Keratinocyte (primary cell): ENCODE results near the gene CLDN24. TPM values are rescaled to one million over a fixed set of nuclear protein-coding genes. Genes with fewer than 3 reads are reported as not detected.

ENCODE experiments used
- DNase-seq: peaks from one replicate; pipeline ENCODE4 v3.0.0-alpha.2; 2011; ENCODE audit warnings: low read depth, missing footprints, low spot score
- FAIRE-seq: peaks from 2 replicates; lab custom pipeline; 2011; peaks lifted over from hg19 to GRCh38; lab: Jason Lieb, UNC
- H2AFZ ChIP-seq: 2 replicates; pipeline ENCODE4 v1.6.0; 2012; ENCODE audit warnings: low read length, control low read depth, inconsistent platforms; ENCODE audit not compliant: control insufficient read depth
- H3K27ac ChIP-seq: 2 replicates; pipeline ENCODE4 v1.5.1; 2011; ENCODE audit warnings: low read length; ENCODE audit not compliant: control insufficient read depth, insufficient read depth
- H3K27me3 ChIP-seq: 3 replicates; pipeline ENCODE4 v1.6.0; 2011; ENCODE audit warnings: low read length; ENCODE audit not compliant: control insufficient read depth, insufficient read depth; ENCODE audit errors: extremely low read depth
- H3K36me3 ChIP-seq, 2 experiments: 2 replicates in 1 of 2; 3 replicates in 1 of 2; pipeline ENCODE4 v1.5.1; 2011; ENCODE audit warnings: low read length in 2 of 2, mild to moderate bottlenecking in 1 of 2; ENCODE audit not compliant: control insufficient read depth in 2 of 2, insufficient read depth in 2 of 2; ENCODE audit errors: extremely low read depth in 1 of 2
- H3K4me1 ChIP-seq: 3 replicates; pipeline ENCODE4 v1.5.1; 2011; ENCODE audit warnings: low read length; ENCODE audit not compliant: control insufficient read depth, insufficient read depth; ENCODE audit errors: extremely low read depth
- H3K4me2 ChIP-seq: 3 replicates; pipeline ENCODE4 v1.6.0; 2011; ENCODE audit warnings: low read depth, low read length; ENCODE audit not compliant: control insufficient read depth, insufficient read depth; ENCODE audit errors: extremely low read depth
- H3K4me3 ChIP-seq, 3 experiments: fragments of 200-600 bp in 1 of 3; sonication (generic) in 1 of 3; 2 replicates in 2 of 3; 3 replicates in 1 of 3; pipeline ENCODE4 v1.5.1; 2011 to 2016; ENCODE audit warnings: low read length in 3 of 3, mild to moderate bottlenecking in 3 of 3, control low read depth in 2 of 3, inconsistent platforms in 1 of 3, low read depth in 1 of 3, mixed read lengths in 1 of 3, mixed run types in 1 of 3, moderate library complexity in 1 of 3; ENCODE audit not compliant: control insufficient read depth in 2 of 3, insufficient read depth in 2 of 3; ENCODE audit errors: extremely low read depth in 1 of 3
- H3K79me2 ChIP-seq: 2 replicates; pipeline ENCODE4 v1.6.0; 2012; ENCODE audit warnings: low read length; ENCODE audit not compliant: control insufficient read depth, insufficient read depth
- H3K9ac ChIP-seq: 3 replicates; pipeline ENCODE4 v1.6.0; 2011; ENCODE audit warnings: low read length; ENCODE audit not compliant: control insufficient read depth, insufficient read depth; ENCODE audit errors: extremely low read depth
- H3K9me1 ChIP-seq: 3 replicates; pipeline ENCODE4 v1.6.0; 2011; ENCODE audit warnings: low read length; ENCODE audit not compliant: control insufficient read depth, insufficient read depth; ENCODE audit errors: extremely low read depth
- H3K9me3 ChIP-seq: 2 replicates; pipeline ENCODE4 v1.5.1; 2012; ENCODE audit warnings: low read depth, low read length; ENCODE audit not compliant: control insufficient read depth
- H4K20me1 ChIP-seq: 3 replicates; pipeline ENCODE4 v1.6.0; 2011; ENCODE audit warnings: low read length; ENCODE audit not compliant: control insufficient read depth, insufficient read depth; ENCODE audit errors: extremely low read depth
- EZH2 ChIP-seq: IDR thresholded peaks from one replicate; pipeline ENCODE4 v1.6.1; 2012; ENCODE audit warnings: inconsistent platforms, mild to moderate bottlenecking, low read length, moderate library complexity
- dilution Hi-C: fragments of 300-500 bp; cut with MboI; formaldehyde crosslinking; loops from one replicate; pipeline ENCODE4 v1.7.0; 2020; ENCODE audit warnings: low sequenced_read_pairs; ENCODE audit not compliant: extremely low pct_ligation_motif_present
- polyA plus RNA-seq, 5 experiments: library from polyadenylated mRNA; depleted of rRNA in 3 of 5; stranded (reverse) in 3 of 5; stranded (forward) in 1 of 5; unstranded in 1 of 5; fragments of >200 nt; gene quantifications; 1 replicate in 1 of 5; 2 replicates in 3 of 5; 3 replicates in 1 of 5; pipeline versions ENCODE4 v1.2.1 to v1.2.3, GENCODE V29; 2011 to 2012; ENCODE audit warnings: missing spikeins in 2 of 5, low read depth in 1 of 5, low replicate concordance in 1 of 5
- TF ChIP-seq, protein P1 (sequence below), 3 experiments: IDR thresholded peaks in 1 of 3; conservative IDR thresholded peaks in 1 of 3; optimal IDR thresholded peaks in 1 of 3; 2 replicates in 2 of 3; 3 replicates in 1 of 3; pipeline versions ENCODE3 to v1.5.1; 2011; ENCODE audit warnings: low read length in 3 of 3, mild to moderate bottlenecking in 3 of 3, moderate library complexity in 2 of 3, control low read depth in 1 of 3, inconsistent platforms in 1 of 3; ENCODE audit not compliant: insufficient read depth in 2 of 3; ENCODE audit errors: extremely low read depth in 1 of 3

Gene CLDN24
- polyA plus RNA-seq, 1 donor (not counting 4 experiments of a cell fraction or from before 2014, with no cell fraction given): not detected

DNA sequence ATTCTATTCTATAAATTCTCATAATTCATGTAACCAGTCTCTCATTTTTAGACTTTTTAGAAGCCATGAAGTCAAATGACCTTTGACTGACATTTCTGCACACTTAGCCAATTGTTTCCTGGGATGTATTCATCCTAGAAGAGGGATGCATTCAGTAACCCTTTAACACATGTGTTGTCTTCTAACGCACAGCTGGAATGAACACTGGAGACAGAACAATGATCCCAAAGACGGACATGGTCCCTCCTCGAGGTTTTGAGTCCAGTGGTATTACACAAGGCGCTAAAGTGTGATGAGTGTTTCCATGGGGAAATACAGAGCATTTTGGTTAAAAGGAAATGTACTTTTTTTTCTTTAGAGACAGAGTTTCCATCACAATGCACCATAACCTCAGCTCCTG, 39.8 kb upstream of the CLDN24 start:
- Histone ChIP-seq H3K9ac (no peak overlapping the region), H3K4me3 (no peak overlapping the region), H3K4me2 (no peak overlapping the region), H3K27me3 (no peaks in the 10 kb centered on the region), H3K36me3 (no peaks in the 10 kb centered on the region), H3K27ac (no peak overlapping the region), H3K9me1 (no peaks in the 10 kb centered on the region), H3K9me3 (no peaks in the 10 kb centered on the region), H4K20me1 (no peaks in the 10 kb centered on the region), H3K4me1 (peaks cover 12% of the 10 kb centered on the region), H2AFZ (no peak overlapping the region), H3K79me2 (no peaks in the 10 kb centered on the region)
- TF ChIP-seq EZH2: no peak
- TF ChIP-seq, protein P1, sequence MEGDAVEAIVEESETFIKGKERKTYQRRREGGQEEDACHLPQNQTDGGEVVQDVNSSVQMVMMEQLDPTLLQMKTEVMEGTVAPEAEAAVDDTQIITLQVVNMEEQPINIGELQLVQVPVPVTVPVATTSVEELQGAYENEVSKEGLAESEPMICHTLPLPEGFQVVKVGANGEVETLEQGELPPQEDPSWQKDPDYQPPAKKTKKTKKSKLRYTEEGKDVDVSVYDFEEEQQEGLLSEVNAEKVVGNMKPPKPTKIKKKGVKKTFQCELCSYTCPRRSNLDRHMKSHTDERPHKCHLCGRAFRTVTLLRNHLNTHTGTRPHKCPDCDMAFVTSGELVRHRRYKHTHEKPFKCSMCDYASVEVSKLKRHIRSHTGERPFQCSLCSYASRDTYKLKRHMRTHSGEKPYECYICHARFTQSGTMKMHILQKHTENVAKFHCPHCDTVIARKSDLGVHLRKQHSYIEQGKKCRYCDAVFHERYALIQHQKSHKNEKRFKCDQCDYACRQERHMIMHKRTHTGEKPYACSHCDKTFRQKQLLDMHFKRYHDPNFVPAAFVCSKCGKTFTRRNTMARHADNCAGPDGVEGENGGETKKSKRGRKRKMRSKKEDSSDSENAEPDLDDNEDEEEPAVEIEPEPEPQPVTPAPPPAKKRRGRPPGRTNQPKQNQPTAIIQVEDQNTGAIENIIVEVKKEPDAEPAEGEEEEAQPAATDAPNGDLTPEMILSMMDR (optimal IDR thresholded peaks at IDR 0.05 in 1 of 3, IDR thresholded peaks at IDR 0.05 in 1 of 3, conservative IDR thresholded peaks at IDR 0.05 in 1 of 3; ENCODE audit: extremely low read depth in 1 of 3, insufficient read depth in 2 of 3, low read length in 3 of 3): no peak
- FAIRE-seq (no peak), DNase-seq (no peak)
- dilution Hi-C loops: no loop called here

- Histone ChIP-seq H4K20me1 (no peaks in the 10 kb centered on the region), H3K36me3 (no peaks in the 10 kb centered on the region), H3K4me3 (no peak overlapping the region), H3K27me3 (no peaks in the 10 kb centered on the region), H3K9ac (no peak overlapping the region), H3K9me3 (no peaks in the 10 kb centered on the region), H2AFZ (no peak overlapping the region), H3K9me1 (no peaks in the 10 kb centered on the region), H3K4me2 (no peak overlapping the region), H3K27ac (no peak overlapping the region), H3K4me1 (peaks cover 28% of the 10 kb centered on the region), H3K79me2 (no peaks in the 10 kb centered on the region)
- TF ChIP-seq EZH2: no peak
- TF ChIP-seq, protein P1 (optimal IDR thresholded peaks at IDR 0.05 in 1 of 3, IDR thresholded peaks at IDR 0.05 in 1 of 3, conservative IDR thresholded peaks at IDR 0.05 in 1 of 3; ENCODE audit: extremely low read depth in 1 of 3, insufficient read depth in 2 of 3, low read length in 3 of 3): no peak
- dilution Hi-C loops: no loop called here
- peak; percentile 23 for FAIRE-seq
- DNase-seq: no peak
These were observed 38.1 kb upstream of the CLDN24 start for GRCh38 chr4:183360161-183360919.
